K562 (cell line): Measurements from ENCODE around the gene SLC35B1. TPM values are rescaled to one million over a fixed set of nuclear protein-coding genes. Genes with fewer than 3 reads are reported as not detected.
A peak's percentile ranks its signal among the peaks of the same experiment; 100 is the strongest.

Experiments
- CBX5 ChIP-seq: IDR thresholded peaks from 2 replicates; pipeline ENCODE4 v1.6.1; 2014; ENCODE audit warnings: low read depth, borderline replicate concordance
- ETS2 ChIP-seq: IDR thresholded peaks from 2 replicates; pipeline ENCODE4 v1.6.1; 2016; ENCODE audit warnings: borderline replicate concordance, missing genetic modification characterization, mild to moderate bottlenecking, moderate library complexity, missing compliant biosample characterization; ENCODE audit not compliant: poor library complexity, severe bottlenecking
- KDM5B ChIP-seq: fragments of 200-600 bp; sonication (generic); IDR thresholded peaks from 2 replicates; pipeline ENCODE4 v1.6.1; 2012; ENCODE audit warnings: low read depth, mild to moderate bottlenecking, moderate library complexity, low read length, control low read depth, inconsistent platforms; ENCODE audit not compliant: insufficient replicate concordance
- MBD2 ChIP-seq: sonication (generic); IDR thresholded peaks from 2 replicates; pipeline ENCODE4 v1.6.1; 2016; ENCODE audit warnings: low read depth, borderline replicate concordance
- SREBF2 ChIP-seq: sonication (generic); formaldehyde crosslinking; IDR thresholded peaks from 2 replicates; pipeline ENCODE4 v1.4.0; 2020; ENCODE audit warnings: mild to moderate bottlenecking, missing genetic modification reagents
- TFAM ChIP-seq: fragments of 250-450 bp; sonication (Bioruptor Pico); conservative IDR thresholded peaks from 2 replicates; pipeline ENCODE4 v1.5.0; 2021; ENCODE audit warnings: mild to moderate bottlenecking, moderate library complexity
- ZNF518B ChIP-seq: fragments of 250-450 bp; sonication (Bioruptor Pico); IDR thresholded peaks from 2 replicates; pipeline ENCODE4 v1.5.0; 2021; ENCODE audit warnings: mild to moderate bottlenecking, moderate library complexity
- ZNF561 ChIP-seq: fragments of 450-650 bp; formaldehyde crosslinking; conservative IDR thresholded peaks from 2 replicates; pipeline ENCODE4 v1.4.0; 2020; ENCODE audit warnings: mild to moderate bottlenecking, moderate library complexity
- polyA plus RNA-seq, 8 experiments: library from polyadenylated mRNA; depleted of rRNA in 4 of 8; stranded (reverse) in 5 of 8; unstranded in 3 of 8; fragments of >200 nt; fragmentation: Nextera tagmentation in 2 of 8; fragmentation: Illumina TruSeq in 1 of 8; extraction: Ambion mirVana in 2 of 8; extraction: Trizol in 1 of 8; gene quantifications; 2 replicates each; pipeline versions ENCODE4 v1.2.1 to v1.2.3, GENCODE V29; 2011 to 2014; ENCODE audit warnings: inconsistent platforms in 1 of 8, missing spikeins in 1 of 8
- total RNA-seq, 7 experiments: library from RNA; depleted of rRNA in 6 of 7; stranded (reverse); fragments of >200 nt in 6 of 7; fragmentation: Illumina TruSeq in 2 of 7; extraction: Trizol in 2 of 7; gene quantifications; 2 replicates each; pipeline versions ENCODE4 v1.2.1 to v1.2.3, GENCODE V29; 2011 to 2021; ENCODE audit warnings: low replicate concordance in 1 of 7
- TF ChIP-seq, protein P1 (sequence below): sonication (generic); formaldehyde crosslinking; IDR thresholded peaks from 2 replicates; pipeline ENCODE4 v1.8.1; 2023; ENCODE audit warnings: mild to moderate bottlenecking, missing genetic modification reagents
- TF ChIP-seq, protein P2 (sequence below): fragments of 450-650 bp; formaldehyde crosslinking; IDR thresholded peaks from 2 replicates; pipeline ENCODE4 v1.4.0; 2020; ENCODE audit warnings: mild to moderate bottlenecking, moderate library complexity
- TF ChIP-seq, protein P3 (sequence below), 2 experiments: IDR thresholded peaks in 1 of 2; conservative IDR thresholded peaks in 1 of 2; 2 replicates each; pipeline ENCODE4 v1.6.1; 2016; ENCODE audit warnings: low read depth in 2 of 2, mild to moderate bottlenecking in 1 of 2, missing compliant biosample characterization in 1 of 2, missing genetic modification characterization in 1 of 2, moderate library complexity in 1 of 2
- TF ChIP-seq, protein P4 (sequence below): fragments of 450-650 bp; IDR thresholded peaks from 2 replicates; pipeline ENCODE4 v1.6.1; 2016; ENCODE audit warnings: low read depth, mild to moderate bottlenecking, moderate library complexity

SLC35B1 gene
- total and polyA plus RNA-seq, 9 of the 15 experiments (the other 6 are each of a cell fraction or from before 2014, with no cell fraction given): 51.4 to 87.9 (median 66.3) TPM

- TF ChIP-seq, protein P1, sequence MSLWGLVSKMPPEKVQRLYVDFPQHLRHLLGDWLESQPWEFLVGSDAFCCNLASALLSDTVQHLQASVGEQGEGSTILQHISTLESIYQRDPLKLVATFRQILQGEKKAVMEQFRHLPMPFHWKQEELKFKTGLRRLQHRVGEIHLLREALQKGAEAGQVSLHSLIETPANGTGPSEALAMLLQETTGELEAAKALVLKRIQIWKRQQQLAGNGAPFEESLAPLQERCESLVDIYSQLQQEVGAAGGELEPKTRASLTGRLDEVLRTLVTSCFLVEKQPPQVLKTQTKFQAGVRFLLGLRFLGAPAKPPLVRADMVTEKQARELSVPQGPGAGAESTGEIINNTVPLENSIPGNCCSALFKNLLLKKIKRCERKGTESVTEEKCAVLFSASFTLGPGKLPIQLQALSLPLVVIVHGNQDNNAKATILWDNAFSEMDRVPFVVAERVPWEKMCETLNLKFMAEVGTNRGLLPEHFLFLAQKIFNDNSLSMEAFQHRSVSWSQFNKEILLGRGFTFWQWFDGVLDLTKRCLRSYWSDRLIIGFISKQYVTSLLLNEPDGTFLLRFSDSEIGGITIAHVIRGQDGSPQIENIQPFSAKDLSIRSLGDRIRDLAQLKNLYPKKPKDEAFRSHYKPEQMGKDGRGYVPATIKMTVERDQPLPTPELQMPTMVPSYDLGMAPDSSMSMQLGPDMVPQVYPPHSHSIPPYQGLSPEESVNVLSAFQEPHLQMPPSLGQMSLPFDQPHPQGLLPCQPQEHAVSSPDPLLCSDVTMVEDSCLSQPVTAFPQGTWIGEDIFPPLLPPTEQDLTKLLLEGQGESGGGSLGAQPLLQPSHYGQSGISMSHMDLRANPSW (CRISPR knock-in tag): peak; percentile 79; the same call in 1 of the 2 replicates
- TF ChIP-seq ETS2 (tag) (no peak), TFAM (CRISPR knock-in tag) (no peak), MBD2 (peak; percentile 92), KDM5B (peak; percentile 56), CBX5 (0 out of 2 replicates have a peak, but pooled peaks have one; percentile 14), SREBF2 (CRISPR knock-in tag) (no peak), ZNF518B (no peak), ZNF561 (CRISPR knock-in tag) (no peak)
- TF ChIP-seq, protein P2, sequence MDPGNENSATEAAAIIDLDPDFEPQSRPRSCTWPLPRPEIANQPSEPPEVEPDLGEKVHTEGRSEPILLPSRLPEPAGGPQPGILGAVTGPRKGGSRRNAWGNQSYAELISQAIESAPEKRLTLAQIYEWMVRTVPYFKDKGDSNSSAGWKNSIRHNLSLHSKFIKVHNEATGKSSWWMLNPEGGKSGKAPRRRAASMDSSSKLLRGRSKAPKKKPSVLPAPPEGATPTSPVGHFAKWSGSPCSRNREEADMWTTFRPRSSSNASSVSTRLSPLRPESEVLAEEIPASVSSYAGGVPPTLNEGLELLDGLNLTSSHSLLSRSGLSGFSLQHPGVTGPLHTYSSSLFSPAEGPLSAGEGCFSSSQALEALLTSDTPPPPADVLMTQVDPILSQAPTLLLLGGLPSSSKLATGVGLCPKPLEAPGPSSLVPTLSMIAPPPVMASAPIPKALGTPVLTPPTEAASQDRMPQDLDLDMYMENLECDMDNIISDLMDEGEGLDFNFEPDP (CRISPR knock-in tag): no peak
- TF ChIP-seq, protein P3, sequence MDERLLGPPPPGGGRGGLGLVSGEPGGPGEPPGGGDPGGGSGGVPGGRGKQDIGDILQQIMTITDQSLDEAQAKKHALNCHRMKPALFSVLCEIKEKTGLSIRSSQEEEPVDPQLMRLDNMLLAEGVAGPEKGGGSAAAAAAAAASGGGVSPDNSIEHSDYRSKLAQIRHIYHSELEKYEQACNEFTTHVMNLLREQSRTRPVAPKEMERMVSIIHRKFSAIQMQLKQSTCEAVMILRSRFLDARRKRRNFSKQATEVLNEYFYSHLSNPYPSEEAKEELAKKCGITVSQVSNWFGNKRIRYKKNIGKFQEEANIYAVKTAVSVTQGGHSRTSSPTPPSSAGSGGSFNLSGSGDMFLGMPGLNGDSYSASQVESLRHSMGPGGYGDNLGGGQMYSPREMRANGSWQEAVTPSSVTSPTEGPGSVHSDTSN (CRISPR knock-in tag; IDR thresholded peaks at IDR 0.05; ENCODE audit: low read depth): no peak
- TF ChIP-seq, protein P3 (tag; conservative IDR thresholded peaks at IDR 0.05; ENCODE audit: low read depth): peak; percentile 88
- TF ChIP-seq, protein P4, sequence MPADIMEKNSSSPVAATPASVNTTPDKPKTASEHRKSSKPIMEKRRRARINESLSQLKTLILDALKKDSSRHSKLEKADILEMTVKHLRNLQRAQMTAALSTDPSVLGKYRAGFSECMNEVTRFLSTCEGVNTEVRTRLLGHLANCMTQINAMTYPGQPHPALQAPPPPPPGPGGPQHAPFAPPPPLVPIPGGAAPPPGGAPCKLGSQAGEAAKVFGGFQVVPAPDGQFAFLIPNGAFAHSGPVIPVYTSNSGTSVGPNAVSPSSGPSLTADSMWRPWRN: peak; percentile 97
These were observed 32.0 kb upstream of the SLC35B1 start (continued) for GRCh38 chr17:49739641-49740271.
